Raji (cell line): ENCODE measurements around the gene CLASP1.

Experiments
- POLR2A ChIP-seq: IDR thresholded peaks from 2 replicates; pipeline ENCODE4 v1.6.1; 2011; ENCODE audit warnings: low read depth, low read length, control low read depth; ENCODE audit not compliant: insufficient read depth

The CLASP1 gene

DNA sequence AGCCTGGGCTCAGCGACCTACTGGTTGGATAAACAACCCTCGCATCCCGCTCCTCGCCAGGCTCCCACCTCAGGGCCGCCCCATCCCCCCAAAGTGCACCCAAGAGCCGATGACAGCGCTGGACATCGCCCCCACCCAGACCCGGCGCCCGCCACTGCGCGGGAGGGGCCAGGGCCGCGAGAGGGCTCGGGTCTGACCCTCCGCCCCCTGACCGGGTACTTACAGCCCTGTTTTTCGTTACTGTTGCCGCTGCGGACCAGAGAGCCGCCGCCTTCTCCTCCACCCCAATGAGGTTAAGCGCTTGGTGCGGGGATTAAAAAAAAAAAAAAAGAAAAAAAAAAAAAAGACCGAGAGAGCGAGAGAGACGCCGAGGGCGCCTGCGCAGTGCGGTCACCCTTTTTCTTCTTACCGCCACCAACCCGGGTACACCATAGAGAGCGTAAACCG is at the start of gene CLASP1:
CLASP1 (minus strand) TSS at position 314 of the 447 bp plus-strand sequence. CDS start 43,567 bp downstream, outside the sequence.
- no peak for TF ChIP-seq POLR2A

DNA sequence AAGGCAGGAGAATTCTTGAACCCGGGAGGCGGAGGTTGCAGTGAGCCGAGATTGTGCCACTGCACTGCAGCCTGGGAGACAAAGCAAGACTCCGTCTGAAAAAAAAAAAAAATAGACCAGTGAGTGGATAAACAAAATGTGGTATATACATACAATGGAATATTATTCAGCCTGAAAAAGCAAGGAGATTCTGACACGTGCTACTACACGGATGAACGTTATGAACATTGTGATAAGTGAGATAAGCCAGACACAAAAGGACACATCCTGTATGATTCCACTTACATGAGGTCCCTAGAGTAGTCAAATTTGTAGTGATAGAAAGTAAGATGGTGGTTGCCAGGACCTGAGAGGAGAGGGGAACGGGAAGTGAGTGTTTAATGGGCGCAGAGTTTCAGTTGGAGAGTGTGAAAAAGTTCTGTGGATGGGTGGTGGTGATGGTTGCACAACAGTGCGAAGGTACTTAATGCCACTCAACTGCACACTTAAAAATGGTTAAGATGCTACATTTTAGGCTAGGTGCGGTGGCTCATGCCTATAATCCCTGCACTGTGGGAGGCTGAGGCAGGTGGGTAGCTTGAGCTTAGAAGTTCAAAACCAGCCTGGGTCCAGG is 49.2 kb upstream of the CLASP1 start:
- no peak for TF ChIP-seq POLR2A

DNA sequence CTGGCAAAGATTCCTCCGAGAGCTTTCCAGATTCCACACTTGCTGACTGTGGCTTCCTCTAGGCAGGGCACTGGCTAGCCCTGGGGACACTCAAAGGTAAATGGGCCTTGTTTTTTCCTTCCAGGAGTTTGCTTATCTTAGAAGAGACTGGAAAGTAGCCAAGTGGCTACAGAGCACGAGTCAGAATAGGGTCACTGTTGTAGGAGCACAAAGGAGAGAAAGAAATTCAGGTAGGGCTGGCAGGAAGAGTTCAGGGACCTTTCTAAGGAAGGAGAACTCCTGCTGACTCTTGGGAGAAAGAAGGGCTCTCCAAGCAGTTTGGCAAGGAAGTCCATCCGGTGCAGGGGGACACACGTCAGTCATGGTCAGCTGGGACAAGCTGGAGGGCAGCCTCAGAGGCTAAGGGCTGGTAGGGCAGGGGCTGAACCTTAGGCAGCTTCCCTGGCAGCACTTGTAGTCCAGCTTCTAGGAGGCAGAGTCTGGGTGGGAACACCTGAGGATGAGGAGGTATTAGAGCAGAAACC is 47.9 kb upstream of the CLASP1 start:
- no peak for TF ChIP-seq POLR2A

DNA sequence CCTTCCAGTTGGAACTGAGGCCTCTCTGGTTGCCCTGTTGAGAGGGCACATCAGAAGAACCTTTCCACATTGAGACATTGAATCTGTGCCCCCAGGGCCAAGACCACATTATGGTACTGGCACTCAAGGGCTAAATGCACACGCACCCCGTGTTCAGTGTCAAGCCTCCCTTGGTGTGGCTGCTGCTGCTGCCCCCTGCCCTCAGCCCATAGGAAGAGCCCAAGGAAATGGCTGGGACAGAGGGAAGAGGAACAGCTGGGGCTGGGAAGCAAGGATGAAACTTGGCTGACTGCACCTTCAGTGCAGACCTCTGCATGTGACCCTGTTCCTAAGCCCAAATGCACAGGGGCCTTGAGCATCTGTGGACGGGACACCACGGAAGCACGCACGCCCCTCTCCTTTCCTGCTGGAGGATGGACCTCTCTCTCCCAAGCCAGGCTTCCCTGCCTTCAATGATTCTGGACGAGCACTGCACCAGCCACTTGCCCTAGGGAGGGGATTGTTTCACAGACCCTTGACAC is 47.2 kb upstream of the CLASP1 start:
- TF ChIP-seq POLR2A: no peak

DNA sequence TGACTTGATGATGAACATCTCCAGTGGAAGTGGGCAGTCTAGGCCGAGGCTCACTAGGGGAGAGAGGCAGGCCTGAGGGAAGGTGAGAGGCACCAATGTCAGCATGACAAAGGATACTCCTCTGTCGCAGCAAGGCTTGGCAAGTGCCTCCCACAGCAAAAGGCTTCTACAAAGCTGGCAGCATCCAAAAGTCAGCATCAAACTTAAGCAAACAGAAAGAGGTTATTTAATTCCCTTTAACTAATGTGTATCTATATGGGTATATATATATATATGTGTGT is 45.8 kb upstream of the CLASP1 start:
- no peak for TF ChIP-seq POLR2A

DNA sequence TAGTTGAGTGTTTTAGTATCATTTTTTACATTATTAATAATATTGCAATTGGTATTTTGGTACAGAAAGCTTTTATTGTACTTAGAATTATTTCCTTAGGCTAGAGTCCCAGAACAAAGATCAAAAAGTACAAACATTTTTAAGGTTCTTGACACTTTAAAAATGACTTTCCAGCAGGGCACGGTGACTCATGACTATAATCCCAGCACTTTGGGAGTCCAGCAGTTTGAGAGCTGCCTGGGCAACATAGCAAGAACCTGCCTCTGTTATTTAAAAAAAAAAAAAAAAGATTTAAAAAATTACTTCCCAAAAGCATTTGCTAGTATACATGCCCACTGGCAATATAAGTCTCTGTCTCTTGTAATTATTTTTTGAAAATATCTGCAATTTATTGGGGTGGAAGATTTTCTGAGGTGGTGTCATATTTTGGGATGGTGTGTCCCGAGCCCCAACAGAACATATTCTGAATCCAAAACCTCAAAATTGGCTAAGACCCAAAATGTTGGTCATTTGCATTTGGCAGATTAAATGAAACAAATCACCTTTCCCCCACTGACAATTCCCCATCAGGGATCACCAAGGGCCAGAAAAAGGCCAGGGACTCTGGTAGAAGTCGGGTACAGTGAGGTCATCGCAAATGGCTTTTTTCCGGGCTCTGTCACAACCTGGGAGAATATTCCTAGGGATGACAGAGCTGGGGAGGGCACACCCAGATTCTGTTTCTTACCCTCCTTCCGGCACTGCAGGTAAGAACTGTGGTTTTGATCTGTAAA is 45.3 kb upstream of the CLASP1 start:
- TF ChIP-seq POLR2A: no peak

DNA sequence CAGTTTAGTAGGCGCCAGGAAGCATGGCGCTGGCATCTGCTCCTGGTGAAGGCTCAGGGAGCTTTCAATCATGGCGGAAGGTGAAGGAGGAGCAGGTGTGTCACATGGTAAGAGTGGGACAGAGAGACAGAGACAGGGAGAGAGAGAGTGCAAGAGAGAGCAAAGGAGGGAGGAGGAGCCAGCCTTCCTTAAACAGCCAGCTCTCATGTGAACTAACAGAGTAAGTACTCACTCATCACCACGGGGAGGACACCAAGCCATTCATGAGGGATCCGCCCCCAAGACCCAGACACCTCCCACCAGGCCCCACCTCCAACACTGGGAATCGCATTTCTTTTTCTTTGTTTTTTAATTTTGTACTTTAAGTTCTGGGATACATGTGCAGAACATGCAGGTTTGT is 40.8 kb upstream of the CLASP1 start:
- no peak for TF ChIP-seq POLR2A

DNA sequence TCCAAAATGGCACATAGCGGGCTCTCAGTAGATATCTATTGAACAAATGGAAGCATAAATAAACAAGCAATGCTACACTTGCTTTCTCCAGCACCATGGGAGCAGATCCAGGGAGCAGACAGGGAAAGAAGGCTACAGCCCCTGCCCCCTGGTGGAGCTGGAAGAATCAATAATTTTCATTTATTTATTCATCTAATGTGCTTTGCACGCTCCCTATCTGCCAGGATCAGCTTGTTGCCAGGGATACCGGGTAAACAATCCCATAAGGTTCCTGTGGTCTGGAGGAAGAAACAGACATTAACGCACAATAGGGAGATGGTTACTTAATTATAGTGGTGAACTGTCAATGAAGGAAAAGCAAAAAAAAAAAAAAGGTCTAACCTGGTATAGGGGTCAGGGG is 40.1 kb upstream of the CLASP1 start:
- TF ChIP-seq POLR2A: no peak

DNA sequence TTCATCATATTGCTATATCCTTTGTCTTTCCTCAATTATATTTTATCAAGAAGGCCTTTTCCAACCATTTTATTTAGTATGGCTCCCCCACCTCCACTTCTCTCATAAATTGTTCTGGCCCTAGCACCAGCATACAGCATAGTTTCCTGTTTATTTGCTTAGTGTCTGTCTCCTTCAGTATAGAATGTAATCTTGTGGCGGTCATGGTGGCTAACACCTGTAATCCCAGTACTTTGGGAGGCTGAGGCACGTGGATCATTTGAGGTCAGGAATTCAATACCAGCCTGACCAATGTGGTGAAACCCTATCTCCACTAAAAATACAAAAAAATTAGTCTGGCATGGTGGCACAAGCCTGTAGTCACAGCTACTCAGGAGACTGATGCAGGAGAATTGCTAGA is 39.6 kb upstream of the CLASP1 start:
- no peak for TF ChIP-seq POLR2A

DNA sequence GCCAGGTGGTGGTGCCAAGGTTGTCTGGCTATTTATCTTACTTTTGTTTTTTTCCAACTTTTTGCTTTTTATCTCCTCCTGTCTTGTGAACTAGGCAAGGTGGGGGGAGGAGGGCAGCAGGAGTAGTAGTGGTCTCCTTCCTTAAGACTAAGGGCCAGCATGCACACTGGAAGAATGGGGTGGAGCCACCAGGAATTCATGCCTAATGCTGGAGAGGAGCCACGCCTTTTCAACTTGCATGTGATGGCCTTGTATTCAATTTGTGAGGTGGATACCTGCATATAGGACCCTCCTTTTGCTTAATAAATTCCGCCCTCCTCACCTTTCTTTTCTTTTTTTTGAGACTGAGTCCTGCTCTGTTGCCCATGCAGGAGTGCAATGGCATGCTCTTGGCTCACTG is 37.6 kb upstream of the CLASP1 start:
- TF ChIP-seq POLR2A: no peak

DNA sequence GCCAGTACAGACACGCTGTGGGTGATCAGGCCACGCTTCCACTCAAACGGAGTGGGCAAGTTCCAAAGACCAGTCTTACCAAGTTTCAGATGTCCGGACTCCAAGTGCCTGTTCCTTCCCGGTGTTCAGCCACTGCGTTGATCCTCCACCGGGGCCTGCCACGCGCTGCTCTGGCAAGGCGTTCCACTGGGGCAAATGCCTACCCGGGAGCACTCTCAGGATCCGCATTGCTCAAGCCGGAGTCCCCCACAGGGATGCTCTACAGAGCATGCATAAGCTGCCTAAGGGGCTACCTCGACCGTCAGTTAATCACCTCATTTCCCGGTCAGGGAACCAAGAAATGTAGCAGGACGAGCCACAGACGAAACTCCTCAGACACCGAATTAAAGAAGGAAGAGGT is 37.0 kb upstream of the CLASP1 start:
- TF ChIP-seq POLR2A: no peak

DNA sequence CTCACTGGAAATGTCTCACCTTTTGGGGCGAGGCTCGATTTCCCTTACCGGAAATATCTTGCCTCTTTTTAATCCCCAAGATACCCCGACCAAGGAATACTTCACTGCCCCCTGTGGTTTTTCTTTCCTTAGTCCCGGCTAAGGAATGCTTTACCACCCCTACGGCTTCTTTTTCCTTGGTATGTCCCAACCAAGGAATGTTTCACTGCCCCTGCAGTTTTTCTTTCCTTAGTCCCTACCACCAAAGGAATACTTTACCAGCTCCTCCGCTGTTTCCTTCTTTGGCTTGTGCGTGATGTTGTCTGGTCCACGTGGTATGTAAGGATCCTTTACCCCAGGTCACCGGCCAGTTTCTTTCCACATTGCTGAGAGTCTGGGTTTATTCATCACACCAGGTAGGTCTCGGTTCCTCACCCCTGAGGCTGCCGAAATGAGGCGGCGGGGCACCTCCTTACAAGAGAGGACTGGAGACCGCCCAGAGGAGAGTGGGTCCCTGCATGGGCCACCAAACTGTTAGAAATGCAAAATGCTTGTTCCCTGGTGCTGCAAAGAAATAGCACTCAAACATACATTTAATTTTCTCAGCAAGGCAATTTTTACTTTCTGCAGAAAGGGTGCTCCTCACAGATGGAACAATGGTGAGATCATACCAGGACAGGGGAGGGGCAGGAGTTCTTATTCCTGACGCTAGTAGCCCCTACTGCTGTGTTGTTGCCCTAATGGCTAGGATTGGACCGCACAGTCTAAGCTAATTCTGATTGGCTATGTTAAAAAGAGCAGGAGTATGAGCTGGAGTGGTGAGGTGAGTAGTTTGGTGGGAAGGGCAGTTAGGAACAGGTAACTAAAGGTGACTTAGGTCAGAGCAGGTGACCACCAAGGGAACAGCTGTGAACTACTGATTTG is 33.4 kb upstream of the CLASP1 start:
- no peak for TF ChIP-seq POLR2A

DNA sequence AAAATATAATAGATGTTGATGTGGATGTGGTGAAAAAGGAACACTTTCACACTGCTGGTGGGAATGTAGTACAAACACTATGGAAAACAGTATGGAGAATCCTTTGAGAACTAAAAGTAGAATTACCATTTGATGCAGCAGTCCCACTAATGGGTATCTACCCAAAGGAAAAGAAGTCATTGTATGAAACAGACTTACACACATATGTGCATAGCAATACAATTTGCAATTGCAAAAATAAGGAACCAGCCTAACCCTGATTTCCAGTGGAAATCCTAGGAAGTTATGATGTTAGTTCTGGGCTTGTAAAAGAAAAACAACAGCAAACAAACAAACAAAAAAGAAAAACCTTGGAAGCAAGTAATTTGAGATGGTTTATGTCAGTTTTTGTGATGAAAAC is 28.6 kb upstream of the CLASP1 start:
- no peak for TF ChIP-seq POLR2A

DNA sequence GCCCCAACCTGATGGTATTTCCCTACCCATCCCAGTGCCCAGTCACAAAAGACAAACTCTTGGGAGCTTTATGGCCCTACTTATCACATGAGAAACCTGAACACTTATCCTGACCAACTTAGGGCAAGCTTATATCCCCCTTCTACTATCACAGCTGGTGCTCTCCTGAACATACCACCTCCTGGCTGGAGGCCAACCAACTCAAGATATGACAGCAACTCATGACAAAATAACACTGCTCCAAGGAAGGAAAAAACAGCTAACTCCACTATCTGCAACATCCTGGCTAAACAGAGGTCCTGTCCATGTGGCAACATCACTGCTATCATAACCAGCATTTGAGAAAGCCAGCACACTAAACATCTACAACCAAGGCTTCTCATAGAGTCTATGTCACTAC is 20.9 kb upstream of the CLASP1 start:
- no peak for TF ChIP-seq POLR2A

DNA sequence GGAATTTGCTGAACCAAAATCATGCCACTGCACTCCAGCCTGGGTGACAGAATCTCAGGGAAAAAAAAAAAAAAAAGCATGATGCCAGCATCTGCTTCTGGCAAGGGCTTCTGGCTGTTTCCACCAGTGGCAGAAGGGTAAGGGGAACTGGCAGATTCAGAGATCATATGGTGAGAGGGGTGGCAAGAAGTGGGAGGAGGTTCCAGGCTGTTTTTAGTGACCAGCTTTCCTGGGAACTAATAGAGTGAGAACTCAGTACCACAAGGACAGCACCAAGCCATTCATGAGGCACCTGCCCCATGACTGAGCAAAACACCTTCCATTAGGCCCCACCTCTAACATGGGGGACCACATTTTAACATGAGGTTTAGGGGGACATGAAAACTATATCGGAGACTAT is 18.4 kb upstream of the CLASP1 start:
- no peak for TF ChIP-seq POLR2A
